Esophagus mucosa (tissue), 1 donor: ENCODE results near the gene NRN1L. TPM values are rescaled to one million over a fixed set of nuclear protein-coding genes. Genes with fewer than 3 reads are reported as not detected.
A peak's percentile ranks its signal among the peaks of the same experiment; 100 is the strongest.

Source experiments
- ATAC-seq: fragments of 200-7000 bp; cut with Tn5 transposase; one replicate; pipeline ENCODE4 v1.9.1; 2020
- total RNA-seq: library from RNA; stranded (reverse); gene quantifications from one replicate; pipeline ENCODE4 v1.2.4, GENCODE V29; 2023
- donor health status: DM: yes; HTN: yes; CAD: no.

Gene NRN1L
- not detected for total RNA-seq

DNA sequence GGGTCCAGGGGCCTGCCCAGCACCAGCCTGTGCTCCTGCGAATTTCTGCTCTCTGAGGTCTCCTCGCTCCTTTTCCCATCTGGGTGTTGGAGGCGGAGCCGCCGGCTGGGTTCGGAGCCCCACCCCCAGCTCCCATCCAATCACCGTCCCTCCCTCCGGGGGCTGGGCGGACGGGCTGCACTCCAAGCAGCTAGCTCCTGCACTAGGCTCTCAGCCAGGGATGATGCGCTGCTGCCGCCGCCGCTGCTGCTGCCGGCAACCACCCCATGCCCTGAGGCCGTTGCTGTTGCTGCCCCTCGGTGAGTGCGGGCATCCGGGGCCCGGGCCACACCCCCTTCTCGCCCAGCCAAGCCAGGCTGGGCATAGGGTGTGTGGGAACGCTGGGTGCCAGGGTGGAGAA is at the start of gene NRN1L:
Gene NRN1L (plus strand): TSS at position 202 of the 400 bp plus-strand sequence. CDS start 19 bp downstream, at position 221.
- peak; percentile 88 for ATAC-seq

DNA sequence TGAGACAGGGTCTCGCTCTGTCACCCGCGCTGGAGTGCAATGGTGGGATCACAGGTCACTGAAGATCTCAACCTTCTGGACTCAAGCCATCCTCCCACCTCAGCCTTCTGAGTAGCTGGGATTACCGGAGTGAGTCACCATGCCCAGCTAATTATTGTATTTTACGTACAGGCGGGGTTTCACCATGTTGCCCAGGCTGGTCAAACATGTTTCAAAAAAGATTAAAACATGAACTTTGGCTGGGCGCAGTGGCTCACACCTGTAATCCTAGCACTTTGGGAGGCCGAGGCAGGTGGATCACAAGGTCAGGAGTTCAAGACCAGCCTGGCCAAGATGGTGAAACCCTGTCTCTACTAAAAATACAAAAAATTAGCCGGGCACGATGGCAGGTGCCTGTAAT is 47.5 kb upstream of the NRN1L start:
- peak; percentile 34 for ATAC-seq

DNA sequence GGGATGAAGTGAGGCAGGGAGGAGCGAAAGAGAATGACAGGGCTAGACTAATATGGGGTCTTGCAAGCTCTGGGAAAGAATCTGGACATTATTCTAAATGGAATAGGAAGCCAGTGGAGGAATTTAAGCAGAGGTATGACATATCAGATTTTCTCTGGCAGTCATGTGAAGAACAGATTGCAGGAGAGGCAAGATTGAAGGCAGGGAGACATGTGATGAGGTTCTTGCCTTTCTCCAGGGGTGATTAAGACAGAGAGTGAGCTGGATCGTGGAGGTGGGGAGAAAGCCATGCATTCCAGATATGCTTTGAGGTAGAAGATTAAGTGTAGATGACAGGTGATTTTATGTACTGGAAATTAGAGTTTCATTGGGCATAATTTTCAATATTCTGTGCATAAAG is 46.9 kb upstream of the NRN1L start:
- ATAC-seq, result no peak

DNA sequence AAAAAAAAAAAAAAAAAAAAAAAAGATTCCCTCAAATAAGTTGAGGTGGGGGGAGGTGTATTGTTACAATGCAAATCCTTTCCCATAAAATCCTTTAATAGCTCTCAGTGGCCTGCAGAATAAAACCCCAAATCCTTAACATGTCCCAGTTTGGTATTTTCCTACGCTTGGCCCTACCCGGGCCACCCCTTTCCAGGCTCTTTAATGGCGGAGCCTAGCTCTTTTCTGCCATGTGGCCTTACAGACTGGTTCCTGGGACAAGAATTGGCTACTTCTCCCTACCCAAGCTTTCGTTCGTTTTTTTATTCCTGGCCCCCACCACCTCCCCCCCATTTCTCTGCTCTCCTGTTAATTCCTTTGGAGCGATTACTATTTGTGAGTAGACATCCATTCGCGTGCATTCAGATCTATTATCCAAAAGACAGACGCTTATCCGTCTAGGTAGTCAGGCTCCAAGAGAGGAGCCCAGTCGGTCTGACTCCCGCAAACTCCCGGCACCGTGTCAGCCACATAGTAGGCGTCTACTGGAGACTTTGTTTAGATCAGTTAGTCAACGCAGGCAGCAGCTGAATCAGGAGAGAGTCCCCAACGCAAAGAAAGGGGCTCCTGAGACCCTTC is 43.4 kb upstream of the NRN1L start:
- ATAC-seq, result no peak

DNA sequence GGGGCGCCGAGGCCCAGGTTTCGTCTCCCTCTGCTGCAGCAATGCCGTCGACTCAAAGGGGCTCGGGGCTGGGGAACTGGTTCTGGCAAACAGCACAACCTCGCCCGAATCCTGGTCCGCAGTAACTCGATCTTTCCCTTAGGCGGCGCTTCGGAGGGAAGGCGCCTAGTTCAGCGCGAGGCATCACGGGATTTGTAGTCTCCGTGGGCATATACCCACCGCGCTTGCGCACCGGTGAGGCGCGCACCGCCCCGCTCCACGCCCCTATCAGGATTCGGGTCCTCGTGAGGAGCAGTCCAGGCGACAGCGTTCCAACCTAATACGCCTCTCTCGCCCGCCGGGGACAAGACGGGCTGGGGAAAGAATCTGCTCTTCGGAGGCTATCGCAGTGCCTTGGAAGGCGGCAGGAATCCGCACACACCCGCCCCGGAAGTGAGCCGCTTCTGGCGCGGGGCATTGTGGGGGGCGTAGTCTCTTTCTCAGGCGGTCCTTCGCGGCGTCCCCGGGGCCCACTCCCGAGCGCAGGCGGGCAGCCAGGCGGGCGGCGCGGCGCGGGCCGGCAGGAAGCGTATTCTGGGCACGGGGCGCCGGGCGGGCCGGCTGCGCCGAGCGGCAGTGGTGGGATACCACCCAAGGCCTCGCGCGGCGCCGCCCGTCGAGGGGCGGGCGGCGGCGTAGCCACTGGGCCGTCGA is 42.7 kb upstream of the NRN1L start, which contains the start of gene THAP11:
Gene THAP11 (plus strand): TSS at position 505 of the 693 bp plus-strand sequence. CDS start 235 bp downstream, outside the sequence.
- ATAC-seq, result peak; percentile 74

DNA sequence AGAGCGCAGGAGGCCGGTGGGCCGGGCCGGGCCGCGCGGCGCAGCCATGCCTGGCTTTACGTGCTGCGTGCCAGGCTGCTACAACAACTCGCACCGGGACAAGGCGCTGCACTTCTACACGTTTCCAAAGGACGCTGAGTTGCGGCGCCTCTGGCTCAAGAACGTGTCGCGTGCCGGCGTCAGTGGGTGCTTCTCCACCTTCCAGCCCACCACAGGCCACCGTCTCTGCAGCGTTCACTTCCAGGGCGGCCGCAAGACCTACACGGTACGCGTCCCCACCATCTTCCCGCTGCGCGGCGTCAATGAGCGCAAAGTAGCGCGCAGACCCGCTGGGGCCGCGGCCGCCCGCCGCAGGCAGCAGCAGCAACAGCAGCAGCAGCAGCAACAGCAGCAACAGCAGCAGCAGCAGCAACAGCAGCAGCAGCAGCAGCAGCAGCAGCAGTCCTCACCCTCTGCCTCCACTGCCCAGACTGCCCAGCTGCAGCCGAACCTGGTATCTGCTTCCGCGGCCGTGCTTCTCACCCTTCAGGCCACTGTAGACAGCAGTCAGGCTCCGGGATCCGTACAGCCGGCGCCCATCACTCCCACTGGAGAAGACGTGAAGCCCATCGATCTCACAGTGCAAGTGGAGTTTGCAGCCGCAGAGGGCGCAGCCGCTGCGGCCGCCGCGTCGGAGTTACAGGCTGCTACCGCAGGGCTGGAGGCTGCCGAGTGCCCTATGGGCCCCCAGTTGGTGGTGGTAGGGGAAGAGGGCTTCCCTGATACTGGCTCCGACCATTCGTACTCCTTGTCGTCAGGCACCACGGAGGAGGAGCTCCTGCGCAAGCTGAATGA is 42.0 kb upstream of the NRN1L start:
- ATAC-seq, result peak; percentile 9

DNA sequence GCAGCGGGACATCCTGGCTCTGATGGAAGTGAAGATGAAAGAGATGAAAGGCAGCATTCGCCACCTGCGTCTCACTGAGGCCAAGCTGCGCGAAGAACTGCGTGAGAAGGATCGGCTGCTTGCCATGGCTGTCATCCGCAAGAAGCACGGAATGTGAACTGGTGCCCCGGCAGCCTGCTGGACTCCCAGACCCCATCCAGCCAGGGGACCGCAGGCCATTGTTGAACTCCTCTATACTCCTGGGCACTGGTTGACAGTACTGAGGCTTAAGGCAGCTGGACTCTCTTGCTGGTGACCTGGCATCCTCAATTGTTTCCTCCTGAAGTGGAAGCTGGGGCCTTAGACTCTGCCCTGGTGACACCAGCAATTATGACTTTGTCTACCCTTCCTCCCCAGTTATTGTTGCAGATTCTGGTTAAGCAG is 41.3 kb upstream of the NRN1L start:
- no peak for ATAC-seq

DNA sequence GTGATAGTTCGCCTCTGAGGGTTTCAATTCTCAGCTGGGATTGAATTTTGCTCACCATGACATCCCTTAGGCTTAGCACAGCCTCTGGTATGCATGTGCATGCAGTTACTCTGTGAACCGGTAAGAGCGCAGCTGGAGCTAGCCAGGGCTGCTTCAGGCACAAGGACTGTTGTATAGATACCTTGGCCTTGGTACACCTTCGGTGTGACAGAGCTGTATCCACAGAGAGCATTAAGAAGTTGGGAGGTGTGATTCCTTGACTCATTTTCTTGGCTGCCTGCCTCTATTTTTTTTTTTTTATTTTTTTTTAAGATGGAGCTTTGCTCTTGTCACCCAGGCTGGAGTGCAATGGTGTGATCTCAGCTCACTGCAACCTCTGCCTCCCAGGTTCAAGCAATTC is 40.2 kb upstream of the NRN1L start:
- peak; percentile 62 for ATAC-seq

DNA sequence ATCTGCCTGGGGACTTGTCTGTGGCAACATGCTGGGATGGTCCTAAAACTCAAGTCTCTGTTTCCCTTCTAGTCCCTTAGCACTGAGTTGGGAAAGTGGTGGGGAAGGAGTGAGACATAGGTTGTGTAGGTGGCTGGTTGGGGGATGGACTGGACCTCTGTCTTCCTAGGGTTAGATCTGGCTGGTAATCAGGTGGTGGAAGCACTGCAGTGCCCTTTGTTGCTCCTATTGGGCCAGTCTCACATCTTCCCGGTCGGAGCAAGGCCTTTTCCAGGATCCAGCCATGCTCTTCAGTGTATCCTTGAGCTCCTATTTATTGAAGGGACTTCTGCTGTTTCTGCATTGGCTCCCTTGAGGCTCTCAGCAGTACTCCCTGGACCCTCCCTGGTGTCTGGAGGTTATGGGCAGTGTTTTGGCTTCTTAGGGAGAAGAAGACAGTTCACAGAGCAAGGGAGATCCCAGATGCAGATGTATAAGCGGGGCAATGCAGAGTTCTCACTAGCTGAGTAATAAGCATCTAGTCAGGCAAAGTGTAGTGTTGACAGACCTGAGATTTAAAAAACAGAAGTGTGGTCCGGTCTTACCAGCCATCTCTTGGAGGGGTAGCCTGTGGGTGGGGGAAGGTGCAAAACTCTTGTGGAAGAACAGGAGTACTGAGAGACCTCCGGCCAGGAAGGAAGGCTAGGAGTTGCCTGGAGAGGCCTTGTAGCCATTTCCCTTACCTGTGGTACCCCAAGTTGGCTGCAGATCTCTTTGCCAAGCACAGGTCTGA is 39.2 kb upstream of the NRN1L start:
- ATAC-seq, result no peak

DNA sequence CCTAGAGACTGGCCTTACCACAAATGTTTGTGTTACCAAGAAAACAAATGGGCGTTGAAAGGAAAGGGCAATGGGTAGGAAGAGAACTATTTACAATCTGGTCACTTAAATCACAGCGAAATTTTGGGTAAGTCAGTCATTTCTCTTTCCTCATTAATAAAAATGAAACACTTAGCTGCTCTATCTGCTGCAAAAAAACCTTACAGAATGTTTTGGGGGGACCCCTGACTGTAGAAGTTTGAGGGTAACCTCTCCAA is 38.7 kb upstream of the NRN1L start:
- ATAC-seq, result no peak

DNA sequence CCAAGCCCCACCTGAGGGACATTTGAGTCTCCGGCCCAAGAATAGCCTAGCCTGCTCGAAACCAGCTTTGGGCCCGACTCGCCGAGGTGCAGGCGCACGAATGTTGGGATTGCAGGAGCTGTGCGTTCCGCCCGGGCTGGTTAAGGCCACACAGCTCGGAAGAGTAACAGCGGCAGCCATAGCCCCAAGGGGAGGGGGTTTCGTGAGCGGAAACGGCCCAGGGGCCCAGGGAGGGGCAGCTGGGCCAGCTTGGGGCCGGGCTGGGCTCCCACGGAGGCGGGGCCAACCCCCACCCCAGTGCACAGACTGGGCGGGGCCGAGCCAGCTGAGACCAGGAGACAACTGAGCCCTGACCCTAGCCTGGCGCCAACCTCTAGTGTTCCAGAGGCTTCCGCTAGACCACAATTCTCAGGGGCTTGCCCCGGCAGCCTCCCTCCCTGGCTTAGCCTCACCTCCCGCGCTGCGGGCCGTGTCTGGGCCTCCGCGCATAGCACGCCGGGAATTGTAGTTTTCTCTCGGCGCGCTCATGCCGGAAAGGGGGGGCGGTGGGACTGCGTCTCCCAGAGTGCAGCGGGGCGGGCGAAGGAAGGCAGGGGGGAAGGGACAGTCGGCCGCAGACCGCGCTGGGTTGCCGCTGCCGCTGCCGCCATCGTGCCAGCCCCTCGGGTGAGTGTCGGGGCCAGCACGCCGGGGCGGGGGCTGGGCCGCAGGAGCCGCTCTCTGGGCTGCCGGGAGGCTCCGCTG is 38.2 kb upstream of the NRN1L start, which contains the start of gene NUTF2:
Gene NUTF2 (plus strand): TSS at position 614 of the 744 bp plus-strand sequence. CDS start 18,198 bp downstream, outside the sequence.
- peak; percentile 79 for ATAC-seq

DNA sequence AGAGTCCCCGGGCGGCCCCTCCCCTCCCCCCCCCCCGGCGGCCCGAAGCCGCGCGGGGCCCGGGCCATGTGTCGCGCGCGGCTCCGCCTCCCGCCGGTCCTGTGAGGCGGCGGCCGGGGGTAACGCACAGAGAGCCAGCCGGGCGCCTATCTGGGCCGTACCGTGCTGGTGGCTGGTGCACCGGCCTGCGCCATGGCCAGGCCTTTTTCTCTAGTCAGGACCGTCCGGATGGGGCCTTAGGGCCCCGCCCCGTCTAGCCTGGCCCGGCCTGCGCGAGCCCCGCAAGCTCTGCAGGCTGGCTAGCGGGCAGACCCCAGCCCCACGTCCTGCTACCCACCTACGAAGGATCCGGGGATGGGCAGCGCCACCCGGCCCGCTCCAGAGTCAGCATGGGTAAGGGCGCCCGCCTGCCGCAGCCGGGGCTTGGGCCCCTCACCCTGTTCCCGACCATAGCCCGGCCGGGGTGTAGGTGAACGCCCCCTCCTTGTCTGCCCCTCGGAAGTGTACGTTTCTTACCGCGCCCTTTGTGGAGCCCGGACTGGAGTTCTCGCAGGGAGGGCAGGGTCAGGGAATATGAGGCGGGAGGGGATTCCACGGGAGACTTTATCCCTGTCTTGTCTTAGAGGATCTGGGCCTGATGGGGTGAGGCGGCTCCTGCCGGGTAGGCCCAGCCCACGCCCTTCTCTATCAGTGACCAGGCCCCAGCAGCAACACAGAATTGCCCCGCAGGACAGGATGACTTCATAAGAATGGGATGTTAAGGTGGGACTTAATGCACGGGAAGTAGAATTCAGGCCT is 37.4 kb upstream of the NRN1L start, which contains the start of gene CENPT:
Gene CENPT (minus strand): TSS at position 630 of the 798 bp plus-strand sequence. CDS start 13,834 bp downstream, outside the sequence.
- ATAC-seq, result peak; percentile 63

DNA sequence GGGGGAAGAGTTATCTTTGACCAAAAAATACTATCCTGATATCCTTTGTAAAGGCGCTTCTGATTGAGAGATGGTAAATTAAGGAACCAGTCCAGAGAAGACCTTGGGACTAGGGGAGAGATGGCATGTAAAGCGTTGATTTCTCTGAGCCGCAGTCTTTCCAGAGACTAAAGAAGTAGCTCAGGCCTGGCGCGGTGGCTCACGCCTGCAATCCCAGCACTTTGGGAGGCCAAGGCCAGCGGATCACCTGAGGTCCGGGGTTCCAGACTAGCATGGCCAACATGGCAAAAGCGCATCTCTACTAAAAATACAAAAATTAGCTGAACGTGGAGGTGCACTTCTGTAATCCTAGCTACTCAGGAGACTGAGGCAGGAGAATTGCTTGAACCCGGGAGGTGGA is 36.6 kb upstream of the NRN1L start:
- ATAC-seq, result no peak

DNA sequence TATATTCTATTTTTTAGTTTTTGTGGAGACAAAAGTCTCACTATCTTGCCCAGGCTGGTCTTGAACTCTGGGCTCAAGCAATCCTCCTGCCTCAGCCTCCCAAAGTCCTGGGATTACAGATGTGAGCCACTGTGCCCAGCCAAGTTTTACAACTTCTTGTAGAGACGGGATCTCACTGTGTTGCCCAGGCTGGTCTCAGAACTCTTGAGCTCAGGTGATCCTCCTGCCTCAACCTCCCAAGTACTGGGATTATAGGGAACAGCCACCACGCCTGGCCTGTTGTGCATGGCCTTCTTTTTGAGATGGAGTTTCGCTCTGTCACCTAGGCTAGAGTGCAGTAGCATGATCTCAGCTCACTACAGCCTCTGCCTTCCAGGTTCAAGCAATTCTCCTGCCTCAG is 31.0 kb upstream of the NRN1L start:
- no peak for ATAC-seq

DNA sequence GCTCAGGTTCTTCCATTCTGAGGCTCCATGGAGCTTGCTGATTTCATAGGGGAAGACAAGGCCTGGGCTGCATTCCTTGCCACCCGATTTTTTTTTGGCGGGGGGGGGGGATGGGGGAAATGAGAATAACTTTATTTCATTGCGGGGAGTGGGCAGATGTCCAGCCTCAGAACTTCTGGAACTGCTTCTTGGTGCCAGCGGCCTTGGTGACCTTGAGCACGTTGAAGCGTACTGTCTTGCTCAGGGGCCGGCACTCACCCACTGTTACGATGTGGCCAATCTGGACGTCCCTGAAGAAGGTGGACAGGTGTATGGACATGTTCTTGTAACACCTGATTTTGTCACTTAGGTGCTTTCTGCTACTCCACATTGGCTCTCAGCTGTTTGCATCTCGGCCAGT is 28.9 kb upstream of the NRN1L start:
- no peak for ATAC-seq

DNA sequence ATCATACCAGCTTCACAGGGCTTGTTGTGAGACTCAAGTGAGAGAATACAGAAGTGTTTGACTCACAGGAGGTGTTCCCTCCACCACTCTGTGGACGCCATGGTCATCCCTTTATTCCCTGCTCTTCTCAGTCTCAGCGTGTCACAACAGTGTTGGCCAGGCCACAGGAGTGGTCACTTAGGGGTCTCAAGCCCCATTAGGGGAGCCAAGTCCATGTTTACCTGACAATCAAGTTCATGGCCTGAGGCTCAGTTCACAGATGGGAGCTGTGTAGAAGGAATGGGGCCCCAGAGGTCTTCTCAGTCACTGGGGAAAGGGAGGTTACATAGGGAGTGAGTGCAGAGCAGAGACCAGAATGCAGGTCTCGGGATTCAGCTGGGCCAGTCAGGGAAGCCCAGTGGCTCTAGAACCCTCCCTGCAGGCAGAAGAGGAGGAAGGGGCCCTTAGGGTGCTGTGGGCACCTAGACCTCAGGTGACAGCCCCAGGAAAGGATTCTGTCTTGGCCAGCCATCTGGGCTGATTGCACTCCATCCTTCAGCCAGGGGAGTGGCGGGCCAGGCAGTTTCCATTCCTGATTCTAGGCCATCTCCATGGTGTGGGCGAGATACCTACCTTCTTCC is 27.6 kb upstream of the NRN1L start:
- no peak for ATAC-seq

DNA sequence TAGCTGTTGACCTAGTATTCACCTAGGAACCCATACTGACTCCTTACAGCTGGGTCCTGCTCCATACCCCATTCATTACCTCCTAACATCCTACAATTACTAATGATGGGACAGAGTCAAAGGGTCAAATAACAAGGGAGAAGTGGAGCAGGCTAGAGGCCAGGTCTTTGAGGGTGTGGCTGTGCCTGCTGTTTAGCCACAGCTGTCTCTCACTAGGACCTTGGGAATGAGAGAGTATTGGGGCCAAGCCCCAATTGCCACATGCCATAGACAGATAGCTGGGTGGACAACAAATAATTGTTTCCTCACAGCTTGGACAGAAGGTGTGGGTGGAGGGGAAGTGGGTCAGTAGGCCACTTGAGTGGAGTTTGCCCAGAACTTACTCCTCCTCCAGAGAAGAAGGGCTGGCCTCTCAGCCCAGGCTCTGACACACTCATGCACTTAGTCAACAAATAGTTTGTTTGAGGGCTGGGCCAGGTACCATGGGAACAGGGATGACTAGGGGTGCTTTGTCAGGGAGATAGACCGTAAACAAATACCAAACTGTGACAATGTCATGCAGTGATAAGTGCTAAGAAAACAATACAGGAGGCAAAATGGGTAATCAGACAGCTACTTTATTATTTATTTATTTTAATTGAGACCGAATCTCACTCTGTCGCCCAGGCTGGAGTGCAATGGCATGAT is 27.0 kb upstream of the NRN1L start:
- peak; percentile 94 for ATAC-seq

DNA sequence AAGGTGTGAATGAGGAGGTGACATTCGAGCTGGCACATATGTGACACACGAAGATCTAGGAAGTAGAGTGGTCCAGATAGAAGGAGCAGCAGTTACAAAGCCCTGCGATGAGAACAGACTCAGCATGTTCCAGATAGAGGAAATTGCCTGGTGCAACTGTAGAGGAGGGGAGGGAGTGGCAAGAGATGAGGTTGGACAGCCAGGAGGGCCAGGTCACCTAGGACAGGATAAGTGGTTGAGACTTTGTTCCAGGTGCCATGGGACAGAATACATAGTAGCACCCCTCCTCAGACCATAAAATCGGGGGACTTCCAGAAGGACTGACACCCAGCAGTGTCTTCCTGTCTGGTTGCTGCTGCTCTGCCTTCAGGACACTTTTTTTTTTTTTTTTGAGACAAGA is 26.2 kb upstream of the NRN1L start:
- ATAC-seq, result no peak

DNA sequence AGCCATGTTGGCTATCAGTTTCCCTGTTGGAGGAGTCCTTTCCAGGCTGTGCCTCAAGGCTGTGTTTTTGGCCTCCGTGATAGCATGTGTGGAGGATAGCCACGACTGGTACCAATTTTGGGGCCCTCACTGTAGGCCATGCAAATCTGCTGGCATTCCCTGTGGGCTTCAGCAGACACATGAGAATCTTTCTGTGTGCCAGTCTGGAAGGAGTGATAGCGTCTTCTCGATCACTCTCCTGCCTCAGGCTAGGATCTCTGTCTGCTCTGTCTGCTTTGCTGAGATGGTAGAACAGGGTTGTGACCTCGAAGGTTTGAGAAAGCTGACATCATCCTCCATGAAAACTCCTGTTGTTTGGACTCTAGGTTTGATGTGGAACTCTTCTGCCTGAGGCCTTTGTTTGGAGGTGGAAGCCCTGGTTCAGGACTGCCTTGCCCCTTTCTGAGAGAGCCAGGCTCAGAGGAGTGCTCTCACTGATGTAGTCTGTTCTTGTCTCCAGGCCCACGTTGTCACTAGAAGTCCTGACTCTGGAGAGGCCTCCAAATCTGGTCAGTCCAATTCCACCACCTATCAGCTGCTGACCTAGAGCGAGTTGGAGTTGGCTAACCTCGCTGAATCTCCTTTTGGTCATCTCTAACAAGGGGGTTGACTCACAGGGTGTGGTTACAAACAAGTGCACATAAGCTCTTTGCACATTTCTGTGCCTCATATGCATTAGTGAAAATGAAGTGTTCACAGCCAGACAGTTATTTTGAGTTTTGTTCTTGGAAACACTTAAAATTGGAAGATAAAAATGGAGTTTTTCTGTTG is 23.9 kb upstream of the NRN1L start:
- ATAC-seq, result peak; percentile 48
